Activated T-cell treated with anti-CD3 and anti-CD28 coated beads for 48 hours (primary cell): Measurements from ENCODE around the gene DVL1.
"Not testable (repeated sequence)": the region's sequence is repeated elsewhere in the genome, so short reads cannot be mapped to it uniquely, and the experiment has no call there.

Experiments used
- DNase-seq: peaks from one replicate; pipeline ENCODE4 v3.0.0-alpha.2; 2020; ENCODE audit warnings: low read depth

DVL1 gene

GRCh38 chr1:1373051-1373814 lies 24.0 kb upstream of the DVL1 start:
- no peak for DNase-seq

- DNase-seq = peak; percentile 78
Observed at GRCh38 chr1:1371746-1372711, 22.8 kb upstream of the DVL1 start.

GRCh38 chr1:1371364-1371745 lies 22.1 kb upstream of the DVL1 start:
- no peak for DNase-seq

GRCh38 chr1:1370771-1371300 lies 21.6 kb upstream of the DVL1 start:
- no peak for DNase-seq

GRCh38 chr1:1370094-1370493 lies 20.9 kb upstream of the DVL1 start:
- DNase-seq = not testable (repeated sequence)

- DNase-seq = no peak
Observed at GRCh38 chr1:1367315-1367714, 18.1 kb upstream of the DVL1 start.

GRCh38 chr1:1366699-1367066 lies 17.5 kb upstream of the DVL1 start:
- DNase-seq = no peak

GRCh38 chr1:1365875-1366698 lies 16.9 kb upstream of the DVL1 start:
- DNase-seq = no peak

GRCh38 chr1:1364266-1364665 lies 15.0 kb upstream of the DVL1 start:
- no peak for DNase-seq

GRCh38 chr1:1361982-1362423 lies 12.8 kb upstream of the DVL1 start:
- DNase-seq = no peak

- DNase-seq = no peak
Observed at GRCh38 chr1:1361233-1361981, 12.2 kb upstream of the DVL1 start.

GRCh38 chr1:1360506-1361169 lies 11.4 kb upstream of the DVL1 start:
- DNase-seq = no peak

- no peak for DNase-seq
Observed at GRCh38 chr1:1359664-1360468, 10.6 kb upstream of the DVL1 start.

- no peak for DNase-seq
Observed at GRCh38 chr1:1359308-1359663, 10.1 kb upstream of the DVL1 start.

GRCh38 chr1:1358433-1359271 lies 9.4 kb upstream of the DVL1 start, which contains the start of gene MXRA8:
Gene MXRA8 (minus strand): TSS chr1:1358555. CDS start chr1:1358504, 51 bp downstream.
- no peak for DNase-seq

GRCh38 chr1:1357871-1358432 lies 8.7 kb upstream of the DVL1 start:
- no peak for DNase-seq

GRCh38 chr1:1356796-1357401 lies 7.7 kb upstream of the DVL1 start:
- no peak for DNase-seq

GRCh38 chr1:1356166-1356795 lies 7.1 kb upstream of the DVL1 start:
- DNase-seq = no peak
